GM21515 (cell line): ENCODE measurements around the gene GALNT10.
A peak's percentile ranks its signal among the peaks of the same experiment; 100 is the strongest.

Experiments
- ATAC-seq: cut with Tn5 transposase; IDR thresholded peaks from one replicate; pipeline ENCODE4 v1.9.1; 2021; ENCODE audit not compliant: unreplicated experiment

GALNT10 gene

GRCh38 chr5:154466147-154466546, 275.6 kb downstream of the GALNT10 start:
- no peak for ATAC-seq

GRCh38 chr5:154466671-154467070, 276.1 kb downstream of the GALNT10 start:
- no peak for ATAC-seq

- ATAC-seq = peak; percentile 92
Measured at GRCh38 chr5:154467655-154468354, 277.3 kb downstream of the GALNT10 start.

GRCh38 chr5:154470137-154470536, 279.6 kb downstream of the GALNT10 start:
- no peak for ATAC-seq
